ENCODE results near the gene TMSB10.

Gene TMSB10

DNA sequence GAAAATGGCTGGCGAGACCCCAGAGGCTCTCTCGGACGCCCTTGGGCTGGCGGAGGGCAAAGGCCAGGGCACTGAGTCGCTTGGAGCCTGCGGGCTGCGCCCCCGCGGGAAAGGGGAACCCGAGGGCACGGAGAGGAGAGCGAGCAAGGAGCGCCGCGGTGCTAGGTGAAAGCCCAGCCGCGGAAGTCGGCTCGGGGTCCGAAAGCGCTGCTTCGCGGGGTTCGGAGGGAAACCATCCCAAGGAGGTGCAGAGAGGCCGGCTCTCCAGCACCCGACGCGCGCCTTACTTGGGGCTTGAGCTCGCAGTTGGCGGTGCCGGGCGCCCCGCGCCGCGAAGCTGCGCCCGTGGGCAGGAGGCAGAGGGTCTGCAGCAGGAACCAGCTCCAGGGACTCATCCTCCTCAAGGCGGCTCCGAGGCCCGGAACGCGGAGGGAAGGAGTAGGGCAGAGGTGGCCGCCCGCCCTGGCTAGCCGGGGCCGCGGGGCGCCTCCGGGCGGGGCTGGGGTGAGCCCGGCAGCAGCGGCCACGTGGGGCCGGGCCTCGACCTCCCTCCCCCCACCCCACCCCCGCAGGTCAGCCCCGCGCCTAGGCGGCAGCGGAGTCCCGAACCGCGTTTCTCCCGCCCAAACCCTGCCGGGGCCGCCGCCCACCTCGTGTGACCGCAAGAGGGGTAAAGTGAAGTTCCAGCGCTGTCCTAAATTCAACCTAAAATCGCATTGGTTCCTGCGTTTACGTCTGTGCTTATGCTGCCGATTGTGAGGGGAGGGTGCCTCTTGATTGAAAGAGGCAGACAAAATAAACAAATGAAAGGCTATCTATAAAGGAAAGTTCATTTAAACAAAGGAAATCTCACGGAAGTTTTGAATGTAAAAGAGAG is 24.6 kb upstream of the TMSB10 start, which contains the start of gene TRABD2A:
Gene TRABD2A, minus strand, starts transcription at position 440 of the 877 bp plus-strand sequence. Its CDS starts 45 bp downstream, at position 395.
- DNase-seq, result no peak

DNA sequence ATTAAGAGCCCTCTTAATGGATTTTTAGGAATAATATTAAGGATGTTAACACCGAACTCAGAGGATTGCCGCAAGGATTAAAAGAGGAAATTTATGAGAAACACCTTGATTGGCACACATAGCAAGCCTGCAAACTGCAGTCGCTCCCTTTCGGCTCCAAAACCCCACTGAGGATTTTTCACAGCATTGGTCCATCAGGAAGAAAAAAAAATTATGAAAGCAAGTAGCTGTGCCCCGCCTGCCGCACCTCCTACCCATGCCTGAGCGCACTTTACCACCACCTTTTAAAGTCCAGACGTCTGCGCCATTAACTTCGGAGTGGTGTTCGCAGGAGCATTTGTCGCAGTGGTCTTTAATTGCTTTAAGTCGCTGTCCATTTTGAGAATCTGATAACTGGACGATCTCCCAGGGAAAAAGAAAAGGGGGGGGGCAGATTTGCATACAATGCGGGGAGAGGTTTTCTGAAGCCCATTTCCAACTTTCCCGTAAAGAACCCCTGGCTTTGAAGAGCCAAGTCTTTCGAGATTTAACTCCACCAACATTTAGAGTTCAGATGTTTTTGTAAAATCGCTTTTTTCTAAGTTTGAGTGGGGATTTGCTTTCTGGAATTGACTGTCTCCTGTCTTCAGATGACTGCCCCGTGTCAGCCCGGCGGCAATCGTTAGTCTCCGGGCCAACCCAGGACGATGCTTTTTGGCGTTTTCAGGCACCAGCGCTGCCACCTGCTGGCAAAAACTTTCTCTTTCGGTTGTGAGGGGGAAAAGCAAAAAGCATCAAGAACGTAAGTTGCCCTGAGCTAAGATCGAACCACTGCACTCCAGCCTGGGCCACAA is 23.7 kb upstream of the TMSB10 start:
- DNase-seq, result peak; percentile 69

DNA sequence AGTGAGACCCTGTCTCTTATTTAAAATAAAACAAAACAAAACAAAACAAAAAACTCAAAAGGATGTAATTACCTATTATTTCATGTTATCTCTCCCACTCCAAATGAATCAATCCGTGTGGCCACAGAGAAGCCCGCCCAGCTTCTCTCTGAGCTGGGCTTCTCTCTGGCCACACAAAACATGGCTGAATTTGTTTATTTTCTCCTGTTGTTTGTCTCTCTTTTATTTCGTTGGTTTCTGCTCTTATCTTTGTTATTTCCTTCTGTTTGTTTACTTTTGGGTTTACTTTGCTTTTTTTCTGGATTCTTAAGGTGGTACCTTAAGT is 23.1 kb upstream of the TMSB10 start:
- no peak for DNase-seq

DNA sequence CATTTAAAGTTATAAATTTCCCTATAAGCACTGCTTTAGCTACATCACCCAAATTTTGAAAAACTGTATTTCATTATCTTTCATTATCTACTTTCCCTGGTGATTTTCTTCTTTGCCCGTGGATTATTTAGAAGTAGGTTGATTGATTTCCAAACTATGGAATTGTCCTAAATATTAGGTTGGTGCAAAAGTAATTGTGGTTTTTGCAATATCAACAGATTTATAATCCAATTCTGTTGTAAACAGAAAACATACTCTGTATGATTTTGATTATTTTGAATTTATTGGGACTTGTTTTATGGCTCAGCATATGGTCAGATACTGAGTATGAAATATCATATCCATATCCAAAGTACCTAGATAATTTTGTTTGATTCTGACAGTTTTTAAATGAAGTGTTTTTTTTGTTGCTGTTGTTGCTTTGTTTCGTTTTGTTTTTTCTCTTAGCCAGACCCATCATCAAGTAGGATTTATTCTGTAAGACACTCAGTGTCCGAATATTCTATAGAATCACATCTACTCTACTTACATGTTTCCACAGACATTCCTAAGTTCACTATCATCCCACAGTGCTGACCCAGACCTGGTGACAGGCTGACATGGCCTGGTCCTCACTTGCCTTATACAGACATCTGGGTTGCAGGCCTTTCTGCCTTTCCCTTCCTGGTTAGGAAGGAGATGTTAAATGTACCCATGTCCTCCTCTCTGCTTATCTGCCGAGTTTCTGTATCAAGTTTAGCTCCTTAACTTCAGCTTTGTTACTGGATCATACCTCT is 22.5 kb upstream of the TMSB10 start:
- DNase-seq, result no peak

DNA sequence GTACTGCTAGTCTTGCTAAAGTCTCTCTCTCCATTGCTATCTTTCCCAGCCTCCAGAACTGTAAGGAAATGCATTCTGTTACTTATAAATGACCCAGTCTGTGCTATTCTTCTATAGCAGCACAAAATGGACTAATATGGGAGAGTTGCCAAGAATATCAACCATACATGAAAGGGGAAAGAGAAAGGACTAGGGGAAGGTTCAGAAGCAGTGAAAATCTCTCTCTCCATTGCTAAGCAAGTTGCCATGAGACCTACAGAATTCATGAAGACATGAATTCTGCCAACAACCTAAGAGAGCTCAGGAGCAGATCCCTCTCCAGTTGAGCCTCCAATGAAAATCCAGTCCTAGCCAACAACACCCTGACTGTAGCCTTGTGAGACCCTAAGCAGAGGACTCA is 21.0 kb upstream of the TMSB10 start:
- no peak for DNase-seq

DNA sequence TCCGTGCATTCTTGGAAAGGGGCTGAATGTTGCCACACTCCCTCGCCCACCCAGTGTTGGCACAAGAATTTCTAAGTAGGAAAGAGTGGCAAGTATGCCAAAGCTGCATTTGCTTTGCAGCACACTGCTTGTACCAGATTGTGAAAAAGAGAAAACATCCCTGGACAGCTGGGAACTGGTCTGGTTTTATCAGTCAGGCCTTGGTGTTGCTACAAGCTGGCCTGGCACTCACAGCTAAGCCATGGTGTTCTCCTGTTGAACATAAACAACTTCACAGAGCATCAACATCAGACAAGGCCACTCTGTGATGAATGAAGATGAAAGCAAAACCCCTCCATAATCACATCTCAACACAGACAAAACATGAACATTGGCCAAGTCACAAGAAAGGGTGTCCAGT is 20.3 kb upstream of the TMSB10 start:
- DNase-seq, result no peak

DNA sequence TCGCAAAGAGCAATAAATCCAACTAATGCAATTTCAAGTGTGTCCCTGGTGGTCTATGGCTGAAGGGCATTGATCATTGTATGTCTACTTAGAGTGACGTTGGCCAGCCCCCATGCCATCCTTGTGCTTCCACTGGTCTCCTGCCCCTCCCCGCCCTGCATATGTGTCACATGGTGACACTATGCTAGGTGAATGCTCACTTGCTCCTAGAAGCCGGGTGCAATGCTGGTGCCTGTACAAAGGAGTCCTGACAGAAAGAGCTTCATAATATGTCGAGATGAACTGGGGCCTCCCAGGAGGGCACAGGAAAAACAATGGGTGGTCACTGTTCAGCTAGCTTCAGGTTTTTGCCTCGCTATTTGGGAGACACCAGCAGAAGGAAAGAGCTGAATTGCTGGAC is 18.7 kb upstream of the TMSB10 start:
- no peak for DNase-seq

DNA sequence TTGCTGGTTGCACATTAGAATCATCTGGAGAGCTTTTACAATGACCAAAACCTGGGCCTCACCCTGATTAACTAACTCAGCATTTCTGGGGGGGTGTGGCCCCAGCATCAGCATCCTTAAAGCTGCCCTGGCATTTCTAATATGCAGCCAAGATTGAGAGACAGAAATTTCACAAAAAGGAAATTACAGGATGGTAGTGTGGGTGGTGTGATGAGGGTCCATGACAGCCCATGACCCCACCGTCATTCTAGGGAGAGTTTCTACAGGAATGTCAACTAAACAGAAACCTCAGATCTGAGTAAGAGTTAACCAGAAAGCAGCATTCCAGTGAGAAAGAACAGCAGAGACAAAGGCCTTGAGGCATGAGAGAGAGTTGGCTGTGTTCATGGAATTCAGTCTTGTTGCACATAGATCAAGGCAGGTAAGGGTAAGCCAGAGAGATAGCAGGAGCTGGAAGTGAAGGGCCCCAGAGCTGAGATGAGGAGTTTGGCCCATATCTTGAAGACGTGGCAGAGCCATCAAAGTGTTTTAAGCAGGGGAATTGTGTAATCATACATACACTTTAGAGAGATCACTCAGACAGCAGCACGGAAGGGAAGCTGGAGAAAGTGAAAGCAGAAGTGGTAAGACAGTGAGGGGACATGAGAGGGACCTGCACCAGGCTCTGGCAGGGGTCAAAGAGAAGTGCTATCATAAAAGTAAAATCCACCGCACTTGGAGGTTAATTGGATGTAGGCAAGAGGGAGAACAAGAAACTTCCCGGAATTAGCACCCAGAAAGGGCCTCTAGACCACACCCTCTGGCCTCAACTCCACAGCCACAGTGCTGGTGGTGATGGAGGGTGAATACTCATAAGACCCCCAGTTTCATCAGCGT is 16.8 kb upstream of the TMSB10 start:
- peak; percentile 11 for DNase-seq

DNA sequence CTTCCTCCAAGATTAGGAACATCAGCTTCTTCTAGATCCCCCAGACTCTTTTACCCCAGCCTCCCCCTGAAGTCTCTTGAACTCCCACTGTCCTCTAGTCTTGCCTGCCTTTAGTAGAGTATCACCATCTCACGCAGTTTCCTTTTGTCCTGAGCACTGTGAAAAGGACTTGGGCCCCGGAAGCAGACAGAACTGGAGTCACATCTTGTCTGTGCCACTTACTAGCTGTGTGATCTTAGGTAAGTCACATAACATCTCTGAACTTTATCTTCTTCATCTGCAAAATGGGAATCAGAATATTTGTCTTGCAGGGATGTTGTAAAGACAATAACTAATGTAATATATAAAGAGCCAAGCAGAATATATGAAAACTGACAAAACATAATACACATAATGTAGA is 16.1 kb upstream of the TMSB10 start:
- DNase-seq, result no peak

DNA sequence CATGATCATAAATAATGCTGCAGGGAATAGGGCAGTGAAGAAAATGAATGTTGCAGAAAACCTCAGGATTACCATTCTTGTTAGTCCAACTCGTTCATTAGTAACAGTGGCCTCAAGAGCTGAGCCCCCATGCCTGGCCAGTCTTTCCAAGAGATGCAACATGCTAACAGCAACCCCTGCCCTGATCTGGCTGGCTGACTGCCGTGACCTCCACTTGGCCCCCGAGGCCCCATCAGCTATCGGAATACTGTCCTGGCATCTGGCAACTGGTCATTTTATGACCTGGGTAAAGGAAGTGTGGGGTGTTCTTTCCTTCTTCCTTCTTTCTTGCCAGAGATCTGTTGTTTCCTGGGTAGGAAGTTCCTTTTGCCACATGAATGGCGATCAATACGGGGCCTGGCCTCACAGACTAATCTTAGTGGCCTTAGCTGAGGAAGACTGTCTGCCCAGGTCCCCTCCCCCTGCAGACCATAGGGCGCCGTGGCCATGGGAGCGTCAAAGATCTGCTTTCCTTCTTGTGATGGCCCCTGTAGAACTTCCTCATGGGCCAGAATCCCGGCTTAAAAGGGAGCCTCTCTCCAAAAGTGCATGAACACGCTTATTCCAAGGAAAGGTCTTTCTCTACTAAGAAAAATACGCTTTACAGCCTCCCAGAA is 14.0 kb upstream of the TMSB10 start:
- no peak for DNase-seq

DNA sequence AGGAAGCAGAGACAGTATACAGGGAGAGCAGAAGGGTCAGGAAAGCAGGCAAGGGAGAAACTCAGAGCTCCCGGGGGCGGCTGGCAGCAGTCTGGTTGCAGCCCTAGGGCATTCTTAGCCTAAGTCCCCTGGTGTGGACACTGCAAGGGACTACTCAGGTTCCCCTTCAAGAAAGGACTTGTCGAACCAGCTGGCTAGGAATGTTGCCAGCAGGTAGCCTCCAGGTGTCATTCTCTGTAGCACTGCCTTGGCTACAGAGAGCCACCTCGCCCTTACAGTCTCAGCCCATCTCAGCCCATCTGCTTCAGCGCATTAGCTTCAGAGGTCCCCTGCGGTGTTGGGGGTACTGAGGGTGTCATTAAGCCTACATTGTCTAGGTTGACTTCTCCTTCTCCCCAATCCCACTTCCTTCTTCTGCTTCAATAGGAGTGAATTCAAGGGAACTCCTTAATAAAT is 11.3 kb upstream of the TMSB10 start:
- DNase-seq, result no peak

DNA sequence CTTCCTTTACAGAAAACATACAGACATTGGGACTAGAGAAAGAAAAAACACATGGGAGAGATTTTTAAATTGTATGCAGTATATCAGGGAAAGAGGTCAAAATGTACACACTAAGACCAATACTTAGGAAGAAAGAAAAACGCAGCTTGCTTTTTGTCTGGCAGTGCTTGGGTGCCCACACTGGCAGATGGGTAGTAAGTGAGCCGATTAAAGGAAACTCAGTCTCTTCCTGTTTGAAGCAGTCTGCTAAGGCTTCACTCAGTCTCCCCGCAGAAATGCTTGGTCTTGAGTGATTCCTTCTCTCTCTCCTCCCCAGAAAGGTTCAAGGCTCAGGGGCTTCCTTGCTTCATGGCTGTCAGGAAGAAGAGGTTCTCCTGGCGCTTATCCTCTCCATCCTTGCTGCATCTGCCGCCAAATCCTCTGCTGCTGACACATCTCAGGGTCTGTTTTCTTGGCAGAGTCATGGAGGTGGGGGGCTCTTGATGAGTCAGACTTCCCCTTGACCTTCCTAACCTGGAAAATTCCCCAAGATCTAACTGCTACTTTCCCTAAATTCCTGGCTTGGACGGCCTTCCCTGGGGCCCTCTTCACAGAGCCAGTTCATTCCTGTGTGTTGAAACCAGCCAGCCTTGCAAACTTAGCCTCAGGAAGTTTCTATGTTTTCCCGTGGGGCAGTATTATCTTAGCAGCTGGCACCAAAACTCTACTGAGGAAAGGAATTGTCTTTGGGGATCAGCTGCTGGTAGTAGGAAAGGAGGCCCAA is 10.5 kb upstream of the TMSB10 start:
- DNase-seq, result no peak

DNA sequence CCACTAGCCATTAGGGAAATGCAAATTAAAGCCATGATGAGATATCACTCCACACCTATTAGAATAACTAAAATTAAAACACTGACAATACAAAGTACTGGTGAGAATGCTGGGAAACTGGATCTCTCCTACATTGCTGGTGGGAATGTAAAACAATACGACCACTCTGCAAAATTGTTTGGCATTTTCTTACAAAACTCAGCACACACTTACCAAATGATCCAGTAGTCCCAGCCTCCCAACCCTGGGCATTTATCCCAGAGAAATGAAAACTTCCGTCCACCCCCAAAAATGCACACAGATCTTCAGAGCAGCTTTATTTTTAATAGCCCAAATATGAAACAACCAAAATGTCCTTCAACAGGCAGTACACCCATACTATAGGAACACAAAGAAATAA is 8.9 kb upstream of the TMSB10 start:
- no peak for DNase-seq

DNA sequence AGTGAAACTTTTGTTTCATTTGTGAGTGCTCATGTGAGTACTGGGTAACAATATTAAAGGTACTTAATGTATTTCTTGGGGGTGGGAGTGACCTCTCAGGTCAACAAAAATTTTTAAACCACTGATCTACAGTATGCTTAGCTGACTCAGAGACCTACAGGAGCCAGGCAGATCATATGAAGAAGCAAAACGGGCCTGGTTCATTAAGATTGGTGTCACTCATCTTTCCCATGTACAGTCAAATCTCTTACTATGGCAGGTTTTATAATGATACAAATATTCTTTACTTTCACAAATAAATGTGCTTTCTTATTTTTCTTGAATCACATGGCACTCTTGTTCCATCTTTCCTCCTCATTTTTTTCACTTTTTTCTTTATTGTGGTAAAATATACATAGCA is 7.7 kb upstream of the TMSB10 start:
- no peak for DNase-seq

DNA sequence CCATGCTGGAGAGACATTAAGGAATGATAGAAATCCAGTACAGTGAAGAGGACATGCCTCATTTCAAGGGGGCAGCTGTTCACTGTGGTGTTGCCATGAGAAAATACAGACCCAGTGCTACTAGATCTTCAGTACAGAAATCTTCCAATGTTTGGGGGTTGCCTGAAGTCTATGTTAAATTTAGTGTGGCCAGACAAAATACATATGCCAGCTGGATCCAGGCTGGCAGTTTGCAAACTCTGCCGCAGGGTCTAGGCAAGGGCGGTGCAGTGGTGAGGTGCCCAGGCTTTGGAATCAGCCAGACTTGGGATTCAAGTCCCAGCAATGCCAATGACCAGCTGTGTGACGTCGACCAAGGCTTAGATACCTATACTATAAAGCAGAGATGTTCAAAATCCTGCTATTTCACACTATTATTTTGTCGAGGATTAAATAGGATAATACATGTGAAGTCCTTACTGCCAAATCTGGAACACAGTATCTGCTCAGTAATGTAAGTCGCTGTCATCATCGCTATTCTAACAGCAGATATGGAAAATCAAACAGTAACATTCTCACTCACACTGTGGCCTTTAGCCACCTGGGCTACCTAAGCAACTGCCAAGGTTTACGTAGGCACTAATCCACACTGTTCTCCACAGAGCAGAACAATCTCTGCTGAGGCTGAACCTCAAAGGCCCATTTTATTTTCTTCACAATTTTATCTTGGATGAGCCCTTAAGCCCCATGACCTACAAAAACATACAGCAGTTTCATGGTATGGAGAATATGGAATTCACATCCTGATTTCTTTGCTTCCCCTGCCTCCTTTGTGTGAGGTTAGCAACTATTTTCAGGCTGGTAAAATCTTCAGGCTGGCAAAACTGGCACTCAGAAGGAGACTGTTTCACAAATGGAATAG is 5.9 kb upstream of the TMSB10 start:
- DNase-seq, result no peak

DNA sequence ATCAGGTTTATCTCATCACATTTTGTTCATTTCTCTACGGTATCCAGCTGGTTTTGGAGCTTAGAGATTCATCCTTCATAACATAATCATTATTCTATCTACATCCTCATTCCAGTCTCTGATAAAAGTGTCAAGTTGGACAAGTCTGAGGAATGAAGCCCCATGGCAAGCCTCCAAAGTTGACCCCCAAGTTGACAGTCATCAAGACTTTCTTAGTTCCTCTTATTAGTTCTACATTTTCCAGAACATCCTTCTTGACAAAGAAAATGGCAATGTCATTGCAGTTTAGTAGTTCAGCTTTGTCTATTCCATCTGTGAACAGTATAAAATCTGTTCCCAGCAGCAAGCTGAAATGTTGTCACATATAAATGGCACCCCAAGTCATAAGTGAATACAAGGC is 4.5 kb upstream of the TMSB10 start:
- no peak for DNase-seq

DNA sequence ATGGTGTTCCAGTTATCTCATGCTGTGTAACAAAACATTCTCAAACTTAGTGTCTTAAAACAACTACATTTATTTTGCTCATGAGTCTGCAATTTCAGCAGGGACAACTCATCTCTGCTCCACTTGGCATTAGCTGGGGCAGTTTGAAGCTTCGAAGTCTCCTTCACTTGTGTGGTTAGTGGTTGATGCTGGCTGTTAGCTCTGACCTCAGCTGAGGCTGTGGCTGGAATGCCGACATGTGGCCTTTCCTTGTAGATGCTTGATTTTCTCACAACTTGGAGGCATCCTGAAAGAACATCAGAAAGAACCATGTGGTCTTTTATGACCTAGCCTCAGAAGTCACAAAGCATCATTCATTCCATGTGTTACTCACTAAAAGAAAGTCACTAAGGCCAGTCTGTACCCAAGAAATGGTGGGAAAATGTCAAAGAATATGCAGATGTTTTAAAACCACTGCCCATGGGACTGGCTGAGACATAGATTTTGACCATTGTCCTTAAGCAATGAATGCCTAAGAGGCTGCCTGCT is 3.8 kb upstream of the TMSB10 start:
- DNase-seq, result no peak

DNA sequence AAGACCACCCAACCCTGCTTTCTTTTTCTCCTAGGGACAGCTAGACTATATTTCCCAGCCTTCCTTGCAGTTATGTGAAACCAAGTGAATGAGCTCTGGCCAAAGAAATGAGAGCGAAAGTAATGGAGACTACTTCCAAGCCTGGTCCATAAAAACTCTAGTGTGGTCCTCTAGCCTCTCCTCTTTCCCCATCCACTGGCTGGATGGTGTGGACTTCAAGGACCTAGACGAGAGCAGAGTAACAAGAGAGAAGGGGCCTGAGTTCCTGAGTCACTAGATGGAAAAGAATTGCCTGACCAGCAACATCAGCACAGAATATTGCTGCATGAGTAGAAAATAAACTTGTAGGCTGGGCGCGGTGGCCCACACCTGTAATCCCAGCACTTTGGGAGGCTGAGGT is 2.9 kb upstream of the TMSB10 start:
- no peak for DNase-seq

DNA sequence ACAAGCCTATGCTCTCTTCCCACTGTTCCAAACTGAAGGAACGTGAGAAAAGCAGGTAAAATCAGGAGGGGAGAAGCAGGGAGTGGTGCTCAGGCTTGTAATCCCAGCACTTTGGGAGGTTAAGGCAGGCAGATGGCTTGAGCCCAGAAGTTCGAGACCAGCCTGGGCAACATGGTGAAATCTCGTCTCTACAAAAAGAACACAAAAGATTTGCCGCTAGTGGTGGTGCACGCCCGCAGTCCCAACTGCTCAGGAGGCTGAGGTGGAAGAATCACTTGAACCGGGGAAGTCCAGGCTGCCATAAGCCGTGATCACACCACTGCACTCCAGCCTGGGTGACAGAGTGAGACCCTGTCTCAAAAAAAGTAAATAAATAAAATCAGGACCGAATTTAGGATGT is 1.3 kb upstream of the TMSB10 start:
- DNase-seq, result no peak
